ENCODE data around the gene TGFBR3. TPM values are rescaled to one million over a fixed set of nuclear protein-coding genes. Genes with fewer than 3 reads are reported as not detected.

Gene TGFBR3
- total and polyA plus RNA-seq, 7 donors = 1.2 to 170 (median 92.2) TPM

- Histone ChIP-seq H3K27me3 (no peaks in the 10 kb centered on the region), H3K4me1 (peaks cover 0 to 79% (median 70%) of the 10 kb centered on the region in 4 donors), H3K9me3 (no peaks in the 10 kb centered on the region), H3K4me3 (no peak overlapping the region), H3K27ac (peak overlapping the region in 1 of 4 donors; percentile 72), H3K36me3 (no peaks in the 10 kb centered on the region)
- intact Hi-C loops (cut with DNase I) = no loop called here
- DNase-seq = no peak
- no peak for TF ChIP-seq POLR2A (IDR thresholded peaks at IDR 0.05)
- no peak for TF ChIP-seq CTCF (IDR thresholded peaks at IDR 0.05)
- TF ChIP-seq EP300 (IDR thresholded peaks at IDR 0.05) = no peak
- no peak for TF ChIP-seq POLR2AphosphoS5 (IDR thresholded peaks at IDR 0.05)
- 96% methylated on average over 5 of the region's 5 CpGs for WGBS, 2 donors
Observed at GRCh38 chr1:91807921-91808620, 77.9 kb downstream of the TGFBR3 start.

- 86 to 87% methylated on average over 8 of the region's 8 CpGs for WGBS, 2 donors
- H3K27ac ChIP-seq = peak overlapping the region in 3 of 4 donors; percentile 28 to 72 (median 56)
Observed at GRCh38 chr1:91806769-91807700, 78.9 kb downstream of the TGFBR3 start.

GRCh38 chr1:91806181-91806768 is 79.7 kb downstream of the TGFBR3 start:
- intact Hi-C loops (cut with DNase I) = no loop called here
- TF ChIP-seq EP300 (IDR thresholded peaks at IDR 0.05) (no peak), POLR2AphosphoS5 (IDR thresholded peaks at IDR 0.05) (no peak), POLR2A (IDR thresholded peaks at IDR 0.05) (no peak)
- no peaks in the 10 kb centered on the region for H3K9me3 ChIP-seq
- H3K4me1 ChIP-seq = peaks cover 0 to 80% (median 66%) of the 10 kb centered on the region in 4 donors
- 59 to 70% methylated on average over 8 of the region's 8 CpGs for WGBS, 2 donors
- H3K4me3 ChIP-seq = no peak overlapping the region
- DNase-seq = no peak
- H3K27me3 ChIP-seq = no peaks in the 10 kb centered on the region
- H3K36me3 ChIP-seq = no peaks in the 10 kb centered on the region
- H3K27ac ChIP-seq = peak overlapping the region; percentile 53 to 74 (median 64)

More at GRCh38 chr1:91806769-91807700, 78.9 kb downstream of the TGFBR3 start:
- intact Hi-C loops (cut with DNase I) = no loop called here
- Histone ChIP-seq H3K4me1 (peaks cover 0 to 81% (median 69%) of the 10 kb centered on the region in 4 donors), H3K27me3 (no peaks in the 10 kb centered on the region), H3K36me3 (no peaks in the 10 kb centered on the region), H3K4me3 (no peak overlapping the region), H3K9me3 (no peaks in the 10 kb centered on the region)
- DNase-seq = no peak
- TF ChIP-seq EP300 (IDR thresholded peaks at IDR 0.05) (no peak), POLR2A (IDR thresholded peaks at IDR 0.05) (no peak), CTCF (IDR thresholded peaks at IDR 0.05) (no peak), POLR2AphosphoS5 (IDR thresholded peaks at IDR 0.05) (no peak)

GRCh38 chr1:91805311-91805801 is 80.6 kb downstream of the TGFBR3 start:
- TF ChIP-seq POLR2A (IDR thresholded peaks at IDR 0.05) = no peak
- TF ChIP-seq POLR2AphosphoS5 (IDR thresholded peaks at IDR 0.05) = peak in 3 of 4 donors; percentile 21 to 74 (median 60)
- H3K4me1 ChIP-seq = peaks cover 0 to 75% (median 62%) of the 10 kb centered on the region in 4 donors
- intact Hi-C loops (cut with DNase I) = no loop called here
- no peak for DNase-seq
- peak overlapping the region; percentile 53 to 74 (median 64) for H3K27ac ChIP-seq
- no peaks in the 10 kb centered on the region for H3K9me3 ChIP-seq
- 80 to 88% methylated on average over 8 of the region's 8 CpGs for WGBS, 2 donors
- no peaks in the 10 kb centered on the region for H3K36me3 ChIP-seq
- H3K27me3 ChIP-seq = no peaks in the 10 kb centered on the region
- no peak overlapping the region for H3K4me3 ChIP-seq

GRCh38 chr1:91804546-91805023 is 81.4 kb downstream of the TGFBR3 start:
- Histone ChIP-seq H3K27me3 (no peaks in the 10 kb centered on the region), H3K27ac (peak overlapping the region; percentile 53 to 74 (median 64)), H3K36me3 (no peaks in the 10 kb centered on the region), H3K4me3 (no peak overlapping the region), H3K4me1 (peaks cover 0 to 72% (median 64%) of the 10 kb centered on the region in 4 donors), H3K9me3 (no peaks in the 10 kb centered on the region)
- DNase-seq = no peak
- WGBS, 2 donors = 76 to 85% methylated on average over 13 of the region's 13 CpGs
- TF ChIP-seq EP300 (IDR thresholded peaks at IDR 0.05) (no peak), CTCF (IDR thresholded peaks at IDR 0.05) (no peak), POLR2AphosphoS5 (IDR thresholded peaks at IDR 0.05) (no peak), POLR2A (IDR thresholded peaks at IDR 0.05) (no peak)
- intact Hi-C loops (cut with DNase I) = no loop called here
